HG03565 (cell line): ENCODE data around the gene TRIM45.
"Not testable (repeated sequence)": the region's sequence is repeated elsewhere in the genome, so short reads cannot be mapped to it uniquely, and the experiment has no call there.

Source experiments
- ATAC-seq: cut with Tn5 transposase; IDR thresholded peaks from one replicate; pipeline ENCODE4 v1.9.1; 2021; ENCODE audit warnings: mild to moderate bottlenecking, moderate library complexity; ENCODE audit not compliant: unreplicated experiment

Gene TRIM45

GRCh38 chr1:117136749-117137148 is 15.2 kb upstream of the TRIM45 start:
- ATAC-seq: no peak

GRCh38 chr1:117135329-117135728 is 13.8 kb upstream of the TRIM45 start:
- ATAC-seq: no peak

GRCh38 chr1:117130526-117130925 is 9.0 kb upstream of the TRIM45 start:
- ATAC-seq: no peak

GRCh38 chr1:117128323-117129079 is 7.0 kb upstream of the TRIM45 start:
- no peak for ATAC-seq

- ATAC-seq: no peak
Measured at GRCh38 chr1:117127795-117128194, 6.2 kb upstream of the TRIM45 start.

- ATAC-seq: no peak
Measured at GRCh38 chr1:117124661-117125060, 3.1 kb upstream of the TRIM45 start.

GRCh38 chr1:117123274-117123673 is 1.7 kb upstream of the TRIM45 start:
- ATAC-seq: no peak

GRCh38 chr1:117122330-117123025 is 929 bp upstream of the TRIM45 start:
- ATAC-seq: no peak

GRCh38 chr1:117120774-117121588 is 568 bp downstream of the TRIM45 start:
- ATAC-seq: no peak

GRCh38 chr1:117119144-117119543 is 2.4 kb downstream of the TRIM45 start:
- not testable (repeated sequence) for ATAC-seq

- ATAC-seq: no peak
Measured at GRCh38 chr1:117118137-117118536, 3.4 kb downstream of the TRIM45 start.

- no peak for ATAC-seq
Measured at GRCh38 chr1:117117697-117118096, 3.9 kb downstream of the TRIM45 start.

GRCh38 chr1:117116784-117117130 is 4.8 kb downstream of the TRIM45 start:
- ATAC-seq: no peak

GRCh38 chr1:117116090-117116783 is 5.3 kb downstream of the TRIM45 start:
- no peak for ATAC-seq

GRCh38 chr1:117114877-117115276 is 6.7 kb downstream of the TRIM45 start:
- ATAC-seq: no peak

- ATAC-seq: no peak
Measured at GRCh38 chr1:117113199-117113598, 8.3 kb downstream of the TRIM45 start.

- ATAC-seq: no peak
Measured at GRCh38 chr1:117112047-117112717, 9.4 kb downstream of the TRIM45 start.

GRCh38 chr1:117110774-117111173 is 10.8 kb downstream of the TRIM45 start:
- ATAC-seq: no peak

GRCh38 chr1:117107364-117107763 is 14.2 kb downstream of the TRIM45 start:
- ATAC-seq: no peak

- ATAC-seq: no peak
Measured at GRCh38 chr1:117106478-117106877, 15.1 kb downstream of the TRIM45 start.

- no peak for ATAC-seq
Measured at GRCh38 chr1:117105722-117106121, 15.8 kb downstream of the TRIM45 start.
